Inflammatory macrophage treated with lipopolysaccharide for 4 hours (primary cell): ENCODE results near the gene RASA4.
"Not testable (repeated sequence)": the region's sequence is repeated elsewhere in the genome, so short reads cannot be mapped to it uniquely, and the experiment has no call there.

Experiments used
- DNase-seq: peaks from one replicate; pipeline ENCODE4 v3.0.0-alpha.2; 2020

The RASA4 gene

DNA sequence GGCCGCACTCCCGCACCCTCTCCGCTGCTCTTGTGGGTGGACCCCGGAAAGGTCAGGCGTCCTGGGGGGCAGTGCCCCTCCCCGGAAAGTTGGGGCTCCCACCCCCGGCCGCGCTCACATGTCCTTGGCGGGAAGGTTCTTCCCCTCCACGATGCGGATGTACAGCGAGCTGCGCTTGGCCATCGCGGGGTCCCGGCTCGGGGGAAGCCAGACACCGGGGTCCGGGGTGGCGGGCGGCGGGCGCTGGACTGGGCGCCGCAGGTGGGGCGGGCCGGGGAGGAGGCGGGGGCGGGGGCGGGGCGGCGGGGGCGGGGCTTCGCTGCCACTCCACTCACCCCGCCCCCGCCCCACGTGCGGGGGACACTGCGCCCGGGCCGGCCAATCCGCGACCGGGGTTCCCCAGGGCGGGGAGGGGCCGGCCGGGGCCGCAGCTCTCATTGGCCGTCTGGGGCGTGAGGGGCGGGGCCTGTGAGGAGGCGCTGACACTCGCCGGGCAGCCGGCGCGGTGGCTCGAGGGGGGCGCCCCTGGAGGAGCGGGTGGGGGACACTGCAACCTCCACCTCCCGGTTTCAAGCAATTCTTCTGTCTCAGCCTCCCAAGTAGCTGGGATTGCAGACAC, at the start of gene RASA4:
Gene RASA4, minus strand, starts transcription at position 250 of the 619 bp plus-strand sequence. Its CDS starts 67 bp downstream, at position 183.
- DNase-seq = not testable (repeated sequence)

GRCh38 chr7:102664765-102665164, 48.2 kb upstream of the RASA4 start:
- not testable (repeated sequence) for DNase-seq

- not testable (repeated sequence) for DNase-seq
Observed at GRCh38 chr7:102649924-102650323, 33.4 kb upstream of the RASA4 start, which contains the start of gene SPDYE2B. TSS of gene SPDYE2B (plus strand) at chr7:102650319. CDS start at chr7:102652349, 2,030 bp downstream.

- not testable (repeated sequence) for DNase-seq
Observed at GRCh38 chr7:102647813-102648212, 31.3 kb upstream of the RASA4 start.

GRCh38 chr7:102643404-102643803, 26.8 kb upstream of the RASA4 start:
- not testable (repeated sequence) for DNase-seq

- DNase-seq = not testable (repeated sequence)
Observed at GRCh38 chr7:102642691-102643090, 26.1 kb upstream of the RASA4 start, which contains the start of gene UPK3BL1. TSS of gene UPK3BL1 (minus strand) at chr7:102642791. CDS start at chr7:102642741, 50 bp downstream.

DNA sequence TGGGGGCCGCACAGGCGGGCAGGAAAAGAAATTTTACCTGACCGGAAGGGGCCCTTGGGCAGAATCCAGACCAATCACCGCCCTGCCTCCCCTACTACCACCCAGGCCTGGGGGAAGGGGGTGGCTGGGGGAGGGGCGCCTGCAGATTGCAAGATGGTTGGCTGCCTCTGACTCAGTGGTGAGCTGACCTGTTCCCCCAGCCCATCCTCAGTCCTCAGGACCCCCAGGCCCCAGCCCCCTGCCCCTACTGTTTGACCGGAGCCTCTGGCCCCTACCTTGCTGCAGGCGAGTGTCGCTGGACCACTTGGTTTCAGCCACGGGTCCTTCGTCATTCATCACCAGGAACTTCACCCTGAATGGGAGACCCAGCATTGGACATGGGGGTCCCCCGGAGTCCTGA, 22.3 kb upstream of the RASA4 start:
- not testable (repeated sequence) for DNase-seq

DNA sequence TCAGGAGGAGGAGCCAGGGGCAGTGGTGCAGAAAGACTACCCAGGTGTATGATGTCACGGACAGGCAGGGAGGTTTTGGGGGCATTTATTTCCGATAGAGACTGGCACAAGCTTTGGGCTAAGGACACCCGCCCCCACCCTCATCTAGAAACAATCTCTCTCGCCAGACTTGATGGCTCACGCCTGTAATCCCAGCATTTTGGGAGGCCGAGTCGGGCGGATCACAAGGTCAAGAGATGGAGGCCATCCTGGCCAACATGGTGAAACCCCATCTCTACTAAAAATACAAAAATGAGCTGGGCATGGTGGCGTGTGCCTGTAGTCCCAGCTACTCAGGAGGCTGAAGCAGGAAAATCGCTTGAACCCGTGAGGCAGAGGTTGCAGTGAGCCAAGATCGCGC, 20.4 kb upstream of the RASA4 start:
- DNase-seq = not testable (repeated sequence)

- not testable (repeated sequence) for DNase-seq
Observed at GRCh38 chr7:102635354-102635753, 18.8 kb upstream of the RASA4 start.

DNA sequence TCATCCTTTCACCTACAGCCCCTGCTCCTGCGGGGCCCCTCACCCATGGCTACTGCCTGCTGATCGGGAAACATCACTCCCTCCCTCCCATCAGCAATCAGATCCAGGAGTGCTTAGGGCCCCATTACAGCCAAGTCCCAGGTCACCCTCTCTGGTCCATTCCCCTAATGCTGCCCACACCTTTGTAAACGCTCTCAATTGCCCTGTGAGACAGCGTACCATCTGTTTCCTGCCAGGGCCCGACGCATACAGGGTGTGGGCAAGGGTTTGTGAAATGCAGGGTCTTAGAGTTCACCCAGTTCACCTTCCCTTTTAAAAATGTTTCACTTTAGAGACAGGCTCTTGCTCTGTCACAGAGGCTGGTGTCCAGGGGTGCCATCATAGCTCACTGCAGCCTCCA, 17.7 kb upstream of the RASA4 start:
- DNase-seq = not testable (repeated sequence)

GRCh38 chr7:102630622-102631021, 14.1 kb upstream of the RASA4 start:
- DNase-seq = not testable (repeated sequence)

GRCh38 chr7:102627271-102627904, 10.8 kb upstream of the RASA4 start:
- DNase-seq = not testable (repeated sequence)

GRCh38 chr7:102618122-102618521, 1.6 kb upstream of the RASA4 start:
- not testable (repeated sequence) for DNase-seq

- not testable (repeated sequence) for DNase-seq
Observed at GRCh38 chr7:102615930-102616329, 626 bp downstream of the RASA4 start.

- DNase-seq = not testable (repeated sequence)
Observed at GRCh38 chr7:102614873-102615272, 1.7 kb downstream of the RASA4 start.

DNA sequence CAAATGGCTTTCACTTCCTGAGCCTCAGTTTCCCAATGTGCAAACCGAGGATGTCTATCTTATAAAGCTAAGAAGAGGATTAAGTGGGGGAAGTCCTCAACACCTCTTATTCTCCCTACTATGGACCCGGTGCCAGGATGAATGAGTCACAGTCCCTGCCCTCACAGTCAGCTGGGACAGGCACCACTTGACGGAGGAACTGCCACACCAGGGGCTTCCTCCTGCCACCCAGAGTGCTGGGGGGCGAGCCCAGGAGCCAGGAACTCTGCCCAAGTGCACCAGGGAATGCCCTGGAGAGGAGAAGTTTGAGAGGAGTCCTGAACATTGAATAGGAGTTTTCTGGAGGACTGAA, 2.2 kb downstream of the RASA4 start:
- DNase-seq = not testable (repeated sequence)

GRCh38 chr7:102613575-102614345, 2.8 kb downstream of the RASA4 start:
- not testable (repeated sequence) for DNase-seq

- DNase-seq = peak; percentile 15
Observed at GRCh38 chr7:102611675-102612325, 4.8 kb downstream of the RASA4 start.

GRCh38 chr7:102611013-102611674, 5.4 kb downstream of the RASA4 start:
- DNase-seq = not testable (repeated sequence)

GRCh38 chr7:102610441-102610840, 6.1 kb downstream of the RASA4 start:
- not testable (repeated sequence) for DNase-seq

GRCh38 chr7:102609734-102610133, 6.8 kb downstream of the RASA4 start:
- DNase-seq = not testable (repeated sequence)

DNA sequence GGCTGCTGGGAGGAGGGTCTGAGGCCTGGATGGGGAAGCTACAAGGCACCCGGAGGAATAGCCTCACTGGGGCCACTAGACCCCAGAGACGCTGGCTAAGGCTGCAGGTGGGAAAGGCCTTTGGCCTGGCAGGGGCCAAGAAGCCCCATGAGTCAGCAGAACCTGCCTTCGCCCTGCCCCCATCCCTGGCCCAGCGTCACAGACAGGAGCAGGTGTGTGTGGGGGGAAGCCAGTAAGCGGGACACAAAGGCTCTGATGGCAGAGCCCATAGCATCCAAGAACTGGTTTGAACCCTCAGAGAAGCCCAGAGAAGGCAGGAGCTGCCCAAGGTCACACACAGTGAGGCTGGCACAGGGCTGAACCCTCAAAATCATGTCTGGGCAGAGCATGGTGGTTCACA, 9.7 kb downstream of the RASA4 start:
- not testable (repeated sequence) for DNase-seq
